ENCODE measurements around the gene ZNF385B. TPM values are rescaled to one million over a fixed set of nuclear protein-coding genes. Genes with fewer than 3 reads are reported as not detected.

Gene ZNF385B
- total and polyA plus RNA-seq, 10 of the 15 experiments (the other 5 are each of a cell fraction or from before 2014, with no cell fraction given), result not detected

DNA sequence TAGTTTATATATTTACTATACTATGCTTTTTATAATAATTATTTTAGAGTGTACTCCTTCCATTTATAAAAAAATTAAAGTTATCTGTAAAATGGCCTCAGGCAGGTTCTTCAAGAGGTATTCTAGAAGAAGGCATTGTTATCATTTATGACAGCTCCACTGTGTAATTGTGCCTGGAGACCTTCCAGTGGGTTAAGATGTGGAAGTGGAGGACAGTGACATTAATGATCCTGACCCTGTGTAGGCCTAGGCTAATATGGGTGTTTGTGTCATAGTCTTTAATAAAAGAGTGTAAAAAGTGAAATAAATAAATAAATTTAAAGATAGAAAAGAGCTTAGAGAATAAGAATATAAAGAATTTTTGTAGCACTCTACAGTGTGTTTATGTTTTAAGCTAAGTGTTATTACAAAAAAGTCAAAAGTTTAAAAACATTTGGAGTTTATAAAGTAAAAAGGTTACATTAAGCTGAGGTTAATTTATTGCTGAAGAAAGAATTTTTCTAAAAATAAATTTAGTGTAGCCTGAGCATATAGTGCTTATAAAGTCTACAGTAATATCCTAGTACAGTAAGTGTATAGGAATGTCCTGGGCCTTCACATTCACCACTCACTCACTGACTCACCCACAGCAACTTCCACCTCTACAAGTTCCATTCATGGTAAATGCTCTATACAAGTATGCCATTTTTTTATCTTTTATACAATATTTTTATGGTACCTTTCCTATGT is 406.8 kb downstream of the ZNF385B start:
- ChIA-PET RAD21 (ENCODE audit: unreplicated experiment) (no interaction called here), POLR2A (no interaction called here), SMC1A (ENCODE audit: uncharacterized antibody, unreplicated experiment) (interaction anchor here (1.0 kb wide), 1 partner anchor 16 kb away, joined by 3 read pairs; no protein-coding TSS in a partner anchor), CTCF (interaction anchor here (0.7 to 2.9 kb wide), 6 partner anchors 10 to 32 kb away, joined by 3 to 10 read pairs (median 3); no protein-coding TSS in a partner anchor)
- DNase-seq (ENCODE audit: low read depth, low spot score) (no peak), ATAC-seq (no peak), FAIRE-seq (no peak)
- no peaks in the 10 kb centered on the region; a peak in 1 of 4 replicates for H3K27me3 ChIP-seq (replicated peaks in 1 of 2; ENCODE audit: control insufficient read depth in 2 of 2, insufficient read depth in 2 of 2, low read length in 1 of 2)
- H3K9me3 ChIP-seq (replicated peaks; ENCODE audit: control insufficient read depth, insufficient read depth, low read length), result no peaks in the 10 kb centered on the region
- H4K20me1 ChIP-seq (ENCODE audit: control insufficient read depth, insufficient read depth), result no peaks in the 10 kb centered on the region
- H3K9ac ChIP-seq (ENCODE audit: control insufficient read depth, insufficient read depth, low read length), result no peak overlapping the region
- no peak overlapping the region for H3K4me2 ChIP-seq (ENCODE audit: control insufficient read depth, insufficient read depth)
- TF ChIP-seq PAX5 (IDR thresholded peaks at IDR 0.05; ENCODE audit: borderline replicate concordance, low read depth, low read length), result no peak
- no peak for TF ChIP-seq RAD51 (IDR thresholded peaks at IDR 0.05)
- TF ChIP-seq, protein P1, sequence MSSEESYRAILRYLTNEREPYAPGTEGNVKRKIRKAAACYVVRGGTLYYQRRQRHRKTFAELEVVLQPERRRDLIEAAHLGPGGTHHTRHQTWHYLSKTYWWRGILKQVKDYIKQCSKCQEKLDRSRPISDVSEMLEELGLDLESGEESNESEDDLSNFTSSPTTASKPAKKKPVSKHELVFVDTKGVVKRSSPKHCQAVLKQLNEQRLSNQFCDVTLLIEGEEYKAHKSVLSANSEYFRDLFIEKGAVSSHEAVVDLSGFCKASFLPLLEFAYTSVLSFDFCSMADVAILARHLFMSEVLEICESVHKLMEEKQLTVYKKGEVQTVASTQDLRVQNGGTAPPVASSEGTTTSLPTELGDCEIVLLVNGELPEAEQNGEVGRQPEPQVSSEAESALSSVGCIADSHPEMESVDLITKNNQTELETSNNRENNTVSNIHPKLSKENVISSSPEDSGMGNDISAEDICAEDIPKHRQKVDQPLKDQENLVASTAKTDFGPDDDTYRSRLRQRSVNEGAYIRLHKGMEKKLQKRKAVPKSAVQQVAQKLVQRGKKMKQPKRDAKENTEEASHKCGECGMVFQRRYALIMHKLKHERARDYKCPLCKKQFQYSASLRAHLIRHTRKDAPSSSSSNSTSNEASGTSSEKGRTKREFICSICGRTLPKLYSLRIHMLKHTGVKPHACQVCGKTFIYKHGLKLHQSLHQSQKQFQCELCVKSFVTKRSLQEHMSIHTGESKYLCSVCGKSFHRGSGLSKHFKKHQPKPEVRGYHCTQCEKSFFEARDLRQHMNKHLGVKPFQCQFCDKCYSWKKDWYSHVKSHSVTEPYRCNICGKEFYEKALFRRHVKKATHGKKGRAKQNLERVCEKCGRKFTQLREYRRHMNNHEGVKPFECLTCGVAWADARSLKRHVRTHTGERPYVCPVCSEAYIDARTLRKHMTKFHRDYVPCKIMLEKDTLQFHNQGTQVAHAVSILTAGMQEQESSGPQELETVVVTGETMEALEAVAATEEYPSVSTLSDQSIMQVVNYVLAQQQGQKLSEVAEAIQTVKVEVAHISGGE (CRISPR knock-in tag; IDR thresholded peaks at IDR 0.05), result no peak
- no peak for TF ChIP-seq MYB (IDR thresholded peaks at IDR 0.05; ENCODE audit: borderline replicate concordance, low read depth, low read length)
- in situ Hi-C loops (cut with MboI), result no loop called here
- no peaks in the 10 kb centered on the region for H3K79me2 ChIP-seq (ENCODE audit: control insufficient read depth, insufficient read depth, low read length)
- no peak overlapping the region for H3K4me3 ChIP-seq
- H3K36me3 ChIP-seq (ENCODE audit: control insufficient read depth in 2 of 2, insufficient read depth in 2 of 2, low read length in 1 of 2), result no peaks in the 10 kb centered on the region
- no peak overlapping the region for H3K27ac ChIP-seq (ENCODE audit: control insufficient read depth, insufficient read depth)
- no peak overlapping the region for H2AFZ ChIP-seq (ENCODE audit: control insufficient read depth, low read depth, low read length)
- intact Hi-C loops (cut with micrococcal nuclease; ENCODE audit: unreplicated experiment), result no loop called here
- H3K4me1 ChIP-seq (ENCODE audit: control insufficient read depth, insufficient read depth, low read length), result no peaks in the 10 kb centered on the region
- BruUV-seq (replicated peaks), result no TSS peak
